Kidney tubule cell (primary cell): ENCODE measurements around the gene EML3.
A peak's percentile ranks its signal among the peaks of the same experiment; 100 is the strongest.
"Not testable (repeated sequence)": the region's sequence is repeated elsewhere in the genome, so short reads cannot be mapped to it uniquely, and the experiment has no call there.

Experiments
- DNase-seq: peaks from one replicate; pipeline ENCODE4 v3.0.0-alpha.2; 2018; ENCODE audit warnings: low spot score

The EML3 gene, protein sequence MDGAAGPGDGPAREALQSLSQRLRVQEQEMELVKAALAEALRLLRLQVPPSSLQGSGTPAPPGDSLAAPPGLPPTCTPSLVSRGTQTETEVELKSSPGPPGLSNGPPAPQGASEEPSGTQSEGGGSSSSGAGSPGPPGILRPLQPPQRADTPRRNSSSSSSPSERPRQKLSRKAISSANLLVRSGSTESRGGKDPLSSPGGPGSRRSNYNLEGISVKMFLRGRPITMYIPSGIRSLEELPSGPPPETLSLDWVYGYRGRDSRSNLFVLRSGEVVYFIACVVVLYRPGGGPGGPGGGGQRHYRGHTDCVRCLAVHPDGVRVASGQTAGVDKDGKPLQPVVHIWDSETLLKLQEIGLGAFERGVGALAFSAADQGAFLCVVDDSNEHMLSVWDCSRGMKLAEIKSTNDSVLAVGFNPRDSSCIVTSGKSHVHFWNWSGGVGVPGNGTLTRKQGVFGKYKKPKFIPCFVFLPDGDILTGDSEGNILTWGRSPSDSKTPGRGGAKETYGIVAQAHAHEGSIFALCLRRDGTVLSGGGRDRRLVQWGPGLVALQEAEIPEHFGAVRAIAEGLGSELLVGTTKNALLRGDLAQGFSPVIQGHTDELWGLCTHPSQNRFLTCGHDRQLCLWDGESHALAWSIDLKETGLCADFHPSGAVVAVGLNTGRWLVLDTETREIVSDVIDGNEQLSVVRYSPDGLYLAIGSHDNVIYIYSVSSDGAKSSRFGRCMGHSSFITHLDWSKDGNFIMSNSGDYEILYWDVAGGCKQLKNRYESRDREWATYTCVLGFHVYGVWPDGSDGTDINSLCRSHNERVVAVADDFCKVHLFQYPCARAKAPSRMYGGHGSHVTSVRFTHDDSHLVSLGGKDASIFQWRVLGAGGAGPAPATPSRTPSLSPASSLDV

DNA sequence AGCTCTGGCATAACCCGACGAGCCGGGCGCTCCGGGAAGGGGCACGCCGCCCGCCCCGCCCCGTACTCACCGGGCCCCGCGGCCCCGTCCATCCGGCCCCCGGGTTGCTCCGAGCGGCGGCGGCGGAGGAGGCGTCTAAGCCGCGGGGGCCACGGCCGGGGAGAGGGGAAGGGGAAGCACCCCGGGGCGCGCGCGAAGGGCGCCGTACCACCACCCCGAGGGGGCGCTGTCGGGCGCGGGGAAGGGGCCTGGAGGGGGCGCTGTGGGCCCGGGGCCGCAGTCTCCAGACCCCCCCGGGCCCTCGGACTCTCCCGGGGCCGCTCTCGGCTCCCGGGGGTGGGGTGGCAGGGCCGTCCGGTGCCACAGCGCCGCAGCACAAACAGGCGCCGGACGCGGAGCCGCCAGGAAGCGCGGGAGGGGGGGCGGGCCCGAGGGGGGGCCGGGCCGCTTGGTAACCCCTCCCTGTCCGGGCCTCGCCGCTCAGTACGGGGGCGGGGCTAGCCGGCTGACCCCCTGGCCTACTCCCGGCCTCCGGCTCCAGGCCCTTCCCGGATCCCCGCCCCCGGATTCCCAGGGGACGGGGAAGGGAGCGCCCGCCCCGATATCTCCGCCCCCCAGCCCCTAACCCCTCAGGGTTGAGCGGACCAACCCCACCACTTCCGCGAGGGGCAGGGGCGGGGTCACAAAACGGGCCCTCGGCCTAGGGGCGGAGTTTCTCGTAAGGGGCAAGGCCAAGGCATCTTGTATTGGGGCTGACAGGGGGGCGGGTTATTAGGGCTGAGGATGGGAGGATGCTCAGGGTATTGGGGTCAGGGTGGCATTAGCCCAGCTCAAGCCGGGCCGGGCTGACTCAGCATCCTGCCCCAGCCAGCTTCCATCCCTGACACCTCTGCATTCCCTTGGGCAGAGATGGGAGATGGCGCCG, at the start of gene EML3, which contains the start of gene ROM1:
Gene EML3, minus strand, starts transcription at position 410 of the 925 bp plus-strand sequence. Its CDS starts 318 bp downstream, at position 92.
Gene ROM1, plus strand, starts transcription at position 892 of the 925 bp plus-strand sequence. Its CDS starts 25 bp downstream, at position 917.
- peak; percentile 83 for DNase-seq

DNA sequence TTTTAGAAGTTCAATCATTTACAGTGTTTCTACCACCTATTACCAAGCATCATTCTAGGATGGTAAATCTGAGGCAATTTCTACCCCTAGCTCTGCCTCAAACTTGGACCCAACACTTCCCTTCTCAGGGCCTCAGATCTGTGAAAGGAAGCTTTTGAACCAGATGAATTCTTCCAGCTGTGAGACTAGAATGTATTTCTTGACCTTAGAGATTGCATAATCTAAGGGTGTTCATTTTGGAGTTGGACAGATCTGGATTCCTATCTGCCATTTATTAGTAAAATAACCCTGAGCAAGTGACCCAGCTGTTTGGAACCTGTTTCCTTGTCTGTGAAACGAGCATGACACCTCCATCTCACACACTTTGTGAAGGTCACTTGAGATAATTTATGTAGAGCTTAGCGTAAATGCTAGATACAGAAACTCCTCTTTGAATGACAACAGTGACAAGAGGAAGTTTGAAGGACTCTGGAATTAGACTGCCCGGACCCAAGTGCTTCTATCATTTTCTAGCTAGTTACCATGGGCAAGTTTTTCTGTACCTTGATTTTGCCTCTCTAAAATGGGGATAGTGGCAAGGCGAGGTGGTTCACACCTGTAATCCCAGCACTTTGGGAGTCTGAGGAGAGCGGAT, 44.3 kb upstream of the EML3 start:
- DNase-seq = no peak

DNA sequence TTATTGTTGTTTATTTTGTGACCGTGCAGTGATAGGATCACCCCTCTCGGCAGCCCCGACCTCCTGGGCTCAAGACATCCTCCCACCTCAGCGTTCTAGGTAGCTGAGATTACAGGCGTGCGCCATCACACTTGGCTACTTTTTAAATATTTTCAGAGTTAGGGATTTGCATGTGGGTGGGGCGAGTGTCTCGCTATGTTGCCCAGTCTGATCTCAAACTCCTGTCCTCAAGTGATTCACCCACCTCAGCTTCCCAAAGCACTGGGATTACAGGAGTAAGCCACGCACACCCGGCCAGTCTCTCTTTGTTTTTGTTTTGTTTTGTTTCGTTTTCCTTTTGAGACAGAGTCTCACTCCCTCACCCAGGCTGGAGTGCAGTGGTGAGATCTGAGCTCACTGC, 41.7 kb upstream of the EML3 start:
- DNase-seq = no peak

DNA sequence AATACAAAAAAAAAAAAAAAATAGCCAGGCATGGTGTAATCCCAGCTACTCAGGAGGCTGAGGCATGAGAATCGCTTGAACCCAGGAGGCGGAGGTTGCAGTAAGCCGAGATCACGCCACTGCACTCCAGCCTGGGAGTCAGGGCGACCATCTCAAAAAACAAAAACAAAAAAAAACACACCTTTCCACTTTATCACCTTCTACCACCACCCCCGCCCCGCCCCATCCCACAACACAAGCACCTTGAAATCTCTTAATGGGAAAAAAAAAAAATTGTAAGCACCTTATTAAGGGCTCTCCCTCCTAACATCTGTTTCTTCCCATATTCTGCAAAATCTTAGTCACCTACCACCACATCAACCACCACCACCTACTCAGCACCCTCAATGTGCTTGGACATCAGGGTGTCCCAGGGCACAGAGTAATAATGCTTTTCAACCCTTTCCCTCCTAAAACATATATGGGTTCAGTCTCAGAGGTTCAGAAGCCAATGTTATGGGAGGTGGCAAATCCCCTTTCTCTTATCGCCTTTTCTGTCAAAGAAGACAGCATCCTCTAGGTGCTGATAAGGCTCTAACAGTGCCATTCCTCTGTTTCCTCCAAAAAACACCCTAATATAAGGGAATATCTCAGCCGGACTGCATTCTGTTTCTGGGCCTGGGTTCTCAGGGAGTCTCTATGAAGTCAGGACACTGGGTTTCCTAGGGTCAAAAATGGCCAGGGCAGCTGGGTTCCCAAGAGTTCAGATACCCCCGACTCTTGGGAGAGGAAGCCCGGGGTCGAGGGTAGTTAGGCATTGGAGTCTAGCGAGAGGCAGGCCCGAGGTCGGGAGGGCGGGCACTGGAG, 39.8 kb upstream of the EML3 start:
- DNase-seq = no peak

DNA sequence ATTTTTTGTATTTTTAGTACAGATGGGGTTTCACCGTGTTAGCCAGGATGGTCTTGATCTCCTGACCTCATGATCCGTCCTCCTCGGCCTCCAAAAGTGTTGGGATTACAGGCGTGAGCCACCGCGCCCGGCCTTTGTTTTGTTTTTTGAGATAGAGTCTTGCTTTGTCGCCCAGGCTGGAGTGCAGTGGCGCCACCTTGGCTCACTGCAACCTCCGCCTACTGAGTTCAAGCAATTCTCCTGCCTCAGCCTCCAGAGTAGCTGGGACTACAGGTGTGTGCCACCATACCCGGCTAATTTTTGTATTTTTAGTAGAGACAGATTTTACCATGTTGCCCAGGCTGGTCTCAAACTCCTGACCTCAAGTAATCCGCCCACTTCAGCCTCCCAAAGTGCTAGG, 37.7 kb upstream of the EML3 start:
- DNase-seq = not testable (repeated sequence)

DNA sequence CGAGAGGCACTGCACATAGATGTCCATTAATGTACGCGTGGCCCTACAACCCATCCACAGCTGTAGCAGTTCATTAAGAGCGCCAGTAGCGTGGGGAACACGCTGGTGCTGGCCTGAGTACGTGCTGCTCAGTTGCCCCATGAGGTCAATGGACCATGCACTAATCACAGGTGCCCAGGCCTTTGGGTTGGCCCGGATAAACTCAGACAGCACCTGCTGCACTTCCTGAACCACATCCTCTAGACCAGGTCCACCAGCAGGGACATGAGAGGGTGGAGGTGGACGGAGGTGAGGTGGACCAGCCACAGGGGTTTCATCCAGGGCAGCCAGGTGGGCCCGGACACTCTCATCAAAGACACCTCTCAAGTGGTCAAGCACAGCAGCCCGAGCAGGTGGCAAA, 36.9 kb upstream of the EML3 start:
- DNase-seq = no peak

DNA sequence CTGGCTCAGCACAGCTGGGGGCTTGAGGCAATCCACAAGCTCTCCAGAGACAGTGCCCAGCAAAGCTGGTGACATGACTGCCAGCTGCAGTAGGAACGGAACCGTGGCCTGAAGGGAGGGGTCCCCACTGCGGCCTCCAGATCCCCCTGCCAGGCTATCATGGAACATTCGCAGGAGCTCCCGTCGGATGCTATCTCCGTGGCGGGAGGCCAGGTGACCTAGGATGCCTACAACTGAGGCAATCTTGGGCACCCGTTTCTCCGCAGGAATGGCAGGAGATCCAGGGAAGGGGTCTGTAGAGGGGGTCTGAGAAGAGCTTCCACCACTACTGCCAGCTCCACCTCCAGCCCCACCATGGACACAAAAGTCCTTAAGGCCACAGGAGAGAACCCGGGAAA, 36.4 kb upstream of the EML3 start:
- DNase-seq = no peak

DNA sequence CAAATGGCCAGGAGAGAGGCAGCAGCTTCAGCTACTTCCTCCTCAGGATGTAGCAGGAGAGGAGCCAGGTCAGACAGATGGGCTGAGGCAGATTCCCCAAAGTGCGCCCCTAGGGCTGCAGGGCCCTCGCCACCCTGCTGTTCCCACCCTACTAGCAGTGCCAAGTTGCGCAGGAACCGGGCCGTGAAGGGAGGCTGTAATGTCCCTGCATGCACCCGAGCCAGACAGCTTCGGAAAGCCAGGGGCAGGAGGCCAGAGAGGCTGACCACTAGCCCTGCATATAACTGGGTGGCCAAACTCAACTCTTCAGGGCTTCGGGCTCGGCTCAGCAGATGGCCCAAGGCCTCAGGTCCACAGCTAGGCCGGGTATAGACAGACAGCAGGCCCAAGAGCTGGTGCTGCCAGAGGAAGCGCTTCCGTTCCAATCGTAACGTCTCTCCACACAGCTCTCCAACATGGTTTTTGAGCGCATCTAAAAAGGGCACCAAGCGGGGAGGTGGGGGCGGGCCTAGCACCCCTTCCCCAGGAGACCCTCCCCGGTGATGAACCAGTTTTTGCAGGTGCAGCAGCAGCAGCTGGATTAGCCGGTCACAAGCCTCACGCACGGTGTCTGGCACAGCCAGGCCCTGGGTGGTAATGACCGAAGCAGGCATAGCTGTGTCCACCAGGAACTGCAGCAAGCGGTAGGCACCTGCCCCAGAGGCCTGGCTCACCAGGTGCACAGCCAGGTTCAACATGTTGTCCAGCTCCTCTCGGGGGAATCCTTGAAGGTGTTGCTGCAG, 35.8 kb upstream of the EML3 start:
- DNase-seq = no peak

DNA sequence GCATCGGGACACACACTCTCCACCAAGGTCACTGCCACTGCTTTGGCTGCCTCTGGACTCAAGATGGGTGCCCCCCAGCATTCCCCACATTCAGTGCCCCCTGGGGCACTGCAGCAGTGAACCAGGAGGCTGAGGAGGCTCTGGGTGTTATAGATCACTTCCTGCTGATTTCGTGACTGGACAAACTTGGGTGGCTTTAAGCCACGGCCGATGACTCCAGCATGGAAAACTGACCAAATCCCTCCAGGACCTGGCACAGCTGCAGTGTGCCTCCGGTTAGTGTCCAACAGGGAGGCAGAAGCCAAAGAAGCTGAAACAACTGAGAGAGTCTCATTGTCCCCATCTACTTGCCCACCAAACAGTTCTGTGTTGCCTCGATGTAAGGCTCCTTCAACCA, 35.0 kb upstream of the EML3 start:
- DNase-seq = no peak

DNA sequence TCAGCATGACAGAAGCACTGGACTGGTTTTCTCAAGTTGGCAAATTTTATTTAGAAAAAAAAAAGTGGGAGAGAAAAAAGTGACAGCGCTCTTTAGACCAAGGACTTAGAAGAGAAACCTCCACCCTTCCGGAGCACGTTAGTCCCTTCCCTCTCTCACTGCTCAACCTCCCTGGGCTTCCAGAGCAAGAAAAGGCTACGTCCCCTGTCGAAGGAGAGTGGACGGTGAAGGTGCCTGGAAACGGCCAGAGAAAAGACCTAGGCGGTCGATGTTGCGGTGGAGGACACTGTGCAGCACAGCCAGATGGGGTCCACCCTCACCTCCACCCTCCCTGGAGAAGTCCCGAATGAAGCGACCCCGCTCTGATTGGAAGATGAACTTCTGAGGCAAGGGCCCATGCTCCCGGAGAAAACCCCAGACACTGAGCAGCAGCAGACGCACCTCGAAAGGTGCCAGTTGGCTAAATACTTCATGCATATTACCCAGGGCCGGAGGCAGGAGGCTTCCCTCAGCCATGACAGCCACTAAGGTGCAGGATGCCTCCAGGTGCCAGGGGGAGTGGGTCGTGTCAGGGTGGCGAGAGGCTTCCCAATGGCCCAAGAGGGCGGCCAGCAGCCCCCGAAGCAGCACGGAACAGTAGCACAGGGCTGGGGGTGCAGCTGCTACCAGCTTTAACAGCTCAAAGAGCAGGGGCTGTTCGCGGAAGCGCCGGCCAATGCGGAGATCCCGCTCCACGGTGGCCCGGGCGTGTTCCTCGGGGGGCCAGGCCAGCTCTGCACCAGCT, 34.4 kb upstream of the EML3 start:
- DNase-seq = no peak

DNA sequence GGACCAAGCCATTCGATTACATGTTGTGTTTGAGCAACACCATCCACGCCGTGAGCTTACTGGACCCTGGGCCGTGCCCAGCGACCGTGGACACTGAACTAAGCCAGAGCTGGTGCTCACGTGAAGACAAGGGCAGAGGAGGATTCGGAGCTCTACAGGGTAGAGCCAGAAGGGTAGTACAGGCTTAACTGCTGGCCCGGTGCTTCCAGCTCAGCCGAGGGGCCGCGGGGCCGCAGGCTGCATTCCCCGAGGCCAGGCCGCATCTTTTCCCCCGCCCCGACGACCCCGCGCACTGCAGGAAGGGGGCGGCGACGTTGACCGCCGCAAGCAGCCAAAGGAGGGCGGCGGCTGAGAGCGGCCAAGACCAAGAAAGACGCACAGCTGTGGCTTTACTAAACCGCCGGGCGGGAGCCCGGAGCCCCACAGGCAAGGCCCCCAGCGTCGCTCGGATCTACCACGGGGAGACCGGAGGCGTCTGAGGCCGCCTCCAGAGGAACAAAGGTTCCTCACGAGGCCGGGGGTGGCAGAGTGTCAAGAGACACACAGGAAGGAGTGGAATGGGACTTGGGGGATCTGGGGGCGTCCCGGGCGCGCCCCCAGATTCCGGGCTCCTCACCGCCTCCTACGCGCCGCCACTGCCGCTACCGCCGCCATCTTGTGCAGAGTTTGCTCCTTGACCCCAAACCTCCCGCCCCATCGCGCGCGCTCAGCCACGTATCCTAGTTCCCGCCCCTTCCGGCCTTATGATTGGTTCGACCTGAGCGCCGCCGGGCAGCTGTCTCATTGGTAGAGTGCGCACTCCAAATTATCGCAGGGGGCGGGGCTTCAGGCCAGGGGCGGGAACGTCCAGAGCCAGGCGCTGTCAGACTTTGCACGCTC, 33.6 kb upstream of the EML3 start, which contains the start of gene GANAB:
Gene GANAB, minus strand, starts transcription at position 668 of the 879 bp plus-strand sequence. Its CDS starts 14 bp downstream, at position 654.
- peak; percentile 97 for DNase-seq

DNA sequence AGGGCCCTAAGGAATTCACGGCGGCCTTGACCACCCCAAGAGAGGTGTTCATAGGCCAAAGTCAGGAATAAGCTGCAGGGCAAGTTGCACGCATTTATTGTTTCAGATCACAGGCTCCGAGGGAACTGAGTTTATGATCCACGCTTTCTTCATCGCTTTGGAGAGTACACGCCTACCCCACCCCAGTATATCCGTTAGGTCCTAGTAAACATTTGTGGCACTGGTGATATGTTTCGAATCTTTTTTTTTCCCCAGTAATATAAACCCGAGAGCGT, 33.0 kb upstream of the EML3 start:
- peak; percentile 7 for DNase-seq

DNA sequence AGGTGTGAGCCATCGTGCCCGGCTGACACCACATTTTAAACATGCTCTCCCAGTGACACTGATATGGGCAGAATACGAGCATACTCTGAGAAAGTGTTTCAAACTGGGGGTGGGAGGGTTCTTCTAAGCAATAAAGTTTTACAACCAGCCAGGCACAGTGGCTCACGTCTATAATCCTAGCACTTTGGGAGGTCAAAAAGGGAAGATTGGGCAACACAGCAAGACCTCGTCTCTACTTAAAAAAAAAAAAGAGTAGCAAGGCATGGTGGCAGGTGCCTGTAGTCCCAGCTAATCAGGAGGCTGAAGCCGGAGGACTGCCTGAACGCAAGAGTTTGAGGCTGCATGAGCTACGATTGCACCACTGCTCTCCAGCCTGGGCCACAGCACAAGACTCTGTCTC, 31.6 kb upstream of the EML3 start:
- DNase-seq = no peak

DNA sequence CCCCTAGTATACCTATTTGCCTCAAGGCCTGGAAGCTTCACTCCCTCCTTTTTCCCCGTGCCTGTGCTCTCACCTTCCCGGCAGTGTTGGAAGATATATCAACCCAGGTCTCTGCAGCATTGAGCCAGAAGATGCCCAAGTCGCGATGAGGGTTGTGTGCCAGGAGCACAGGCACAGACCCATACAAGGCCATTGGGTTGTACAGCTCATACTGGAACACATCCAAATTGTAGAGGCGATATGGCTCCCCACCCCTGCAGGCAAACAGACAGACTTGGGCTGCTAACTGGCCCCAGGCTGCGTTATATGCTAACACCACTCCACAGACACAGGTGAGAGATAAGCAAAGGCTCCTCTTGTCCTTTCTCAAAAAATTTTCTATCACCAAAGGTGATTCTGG, 19.9 kb upstream of the EML3 start:
- no peak for DNase-seq

DNA sequence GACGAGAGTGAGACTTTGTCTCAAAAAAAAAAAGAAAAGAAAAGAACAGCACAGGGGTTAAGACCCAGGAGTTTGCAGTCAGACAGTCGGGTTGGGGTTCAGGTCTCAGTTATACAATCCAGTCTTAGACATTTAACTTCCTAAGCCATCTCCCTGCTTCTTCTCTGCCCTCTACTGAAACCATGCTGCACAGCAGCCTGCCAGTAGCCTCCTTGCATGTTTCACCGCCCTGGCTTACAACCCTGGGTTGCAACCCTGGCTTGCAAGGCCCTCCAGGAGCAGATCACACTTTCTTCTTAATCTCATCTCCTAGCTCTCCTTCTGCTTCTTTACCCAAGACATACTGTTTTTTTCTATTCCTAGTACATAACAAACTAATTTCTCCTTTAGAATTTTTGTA, 15.1 kb upstream of the EML3 start:
- no peak for DNase-seq

DNA sequence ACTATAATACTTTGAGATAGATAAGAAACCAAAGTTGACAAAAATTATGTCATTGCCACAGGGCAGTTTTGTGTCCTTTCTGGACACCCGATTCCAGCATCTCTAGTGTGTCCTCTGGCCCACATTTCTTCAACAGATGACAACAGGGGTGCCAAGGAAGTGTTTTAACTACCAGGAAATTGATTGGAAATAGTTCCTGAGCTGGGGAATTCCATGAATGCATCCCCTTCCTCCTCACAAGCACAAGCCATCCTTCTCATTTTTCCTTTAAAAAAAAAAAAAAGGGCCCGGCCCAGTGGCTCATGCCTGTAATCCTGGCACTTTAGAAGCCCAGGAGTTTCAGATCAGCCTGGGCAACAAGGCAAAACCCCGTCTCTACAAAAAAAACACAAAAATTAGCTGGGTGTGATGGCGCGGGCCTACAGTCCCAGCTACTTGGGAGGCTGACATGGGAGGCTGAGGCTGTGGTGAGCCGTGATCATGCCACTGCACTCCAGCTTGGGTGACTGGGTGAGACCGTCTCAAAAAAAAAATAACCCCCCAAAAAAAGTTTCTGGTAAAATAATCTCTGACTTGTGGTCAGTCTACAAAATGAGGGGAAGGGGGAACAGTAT, 10.0 kb upstream of the EML3 start:
- DNase-seq = no peak
